Endodermal cell (in vitro differentiated cells): ENCODE results near the gene RUNDC3A. TPM values are rescaled to one million over a fixed set of nuclear protein-coding genes. Genes with fewer than 3 reads are reported as not detected.

ENCODE experiments used
- DNase-seq: peaks from one replicate; pipeline ENCODE4 v3.0.0-alpha.2; 2017
- H3K27ac ChIP-seq: 2 replicates; pipeline ENCODE4 v1.5.1; 2013; ENCODE audit warnings: mild to moderate bottlenecking, low read depth, low read length, moderate library complexity
- H3K27me3 ChIP-seq: 2 replicates; pipeline ENCODE4 v1.6.1; 2013; ENCODE audit warnings: mild to moderate bottlenecking, low read length, moderate library complexity; ENCODE audit not compliant: insufficient read depth, control insufficient read depth, poor library complexity, severe bottlenecking
- H3K36me3 ChIP-seq: 2 replicates; pipeline ENCODE4 v1.7.0; 2013; ENCODE audit warnings: mild to moderate bottlenecking, low read length, moderate library complexity; ENCODE audit not compliant: control insufficient read depth, insufficient read depth
- H3K4me1 ChIP-seq: one replicate; pipeline ENCODE4 v1.7.0; 2013; ENCODE audit warnings: low read length; ENCODE audit not compliant: control insufficient read depth, insufficient read depth
- H3K4me3 ChIP-seq: 2 replicates; pipeline ENCODE4 v1.5.1; 2013; ENCODE audit warnings: mild to moderate bottlenecking, low read length, moderate library complexity
- H3K9ac ChIP-seq: 2 replicates; pipeline ENCODE4 v1.6.1; 2013; ENCODE audit warnings: mild to moderate bottlenecking, low read length, moderate library complexity; ENCODE audit not compliant: poor library complexity, severe bottlenecking; ENCODE audit errors: extremely low read depth
- H3K9me3 ChIP-seq: 2 replicates; pipeline ENCODE4 v1.6.1; 2013; ENCODE audit warnings: mild to moderate bottlenecking, low read length, moderate library complexity; ENCODE audit not compliant: control insufficient read depth
- H3K27ac Mint-ChIP-seq: 2 replicates; pipeline ENCODE4 v1.8.0; 2020; ENCODE audit warnings: mixed read lengths
- H3K27me3 Mint-ChIP-seq: 2 replicates; pipeline ENCODE4 v1.8.0; 2021; ENCODE audit warnings: mild to moderate bottlenecking, mixed read lengths; ENCODE audit not compliant: insufficient read depth
- H3K36me3 Mint-ChIP-seq: 2 replicates; pipeline ENCODE4 v1.8.0; 2020; ENCODE audit warnings: low read depth, mixed read lengths
- H3K4me1 Mint-ChIP-seq: 2 replicates; pipeline ENCODE4 v1.8.0; 2020; ENCODE audit warnings: mixed read lengths
- H3K4me3 Mint-ChIP-seq: 2 replicates; pipeline ENCODE4 v1.8.0; 2020; ENCODE audit warnings: mild to moderate bottlenecking, moderate library complexity, mixed read lengths
- H3K9me3 Mint-ChIP-seq: 2 replicates; pipeline ENCODE4 v1.8.0; 2020; ENCODE audit warnings: mild to moderate bottlenecking, mixed read lengths
- WGBS, 2 experiments: methylation state at CpG; one replicate each; pipeline versions ENCODE4 v1.1.5 to v1.1.7; 2013; ENCODE audit warnings: missing lambda C conversion rate in 2 of 2, mixed read lengths in 1 of 2; ENCODE audit not compliant: insufficient coverage in 1 of 2, insufficient read length in 1 of 2; 5-methylcytosine and 5-hydroxymethylcytosine counted together
- total RNA-seq, 2 donors: library from RNA; stranded (reverse); fragmentation: NEBNext Ultra II Directional in 1 of 2; extraction: Animal tissue kit (Norgen Biotek cat#: 25700) in 1 of 2; gene quantifications; 2 replicates in 1 of 2; 3 replicates in 1 of 2; pipeline ENCODE4 v1.2.1, GENCODE V29; 2021
- TF ChIP-seq, protein P1 (sequence below): fragments of 200-600 bp; sonication (generic); conservative IDR thresholded peaks from 2 replicates; pipeline ENCODE4 v1.5.0; 2021; ENCODE audit warnings: antibody characterized with exemption, mild to moderate bottlenecking

Gene RUNDC3A
- total RNA-seq, 2 donors from 2014 or later = 1.0 to 2.1 TPM

DNA sequence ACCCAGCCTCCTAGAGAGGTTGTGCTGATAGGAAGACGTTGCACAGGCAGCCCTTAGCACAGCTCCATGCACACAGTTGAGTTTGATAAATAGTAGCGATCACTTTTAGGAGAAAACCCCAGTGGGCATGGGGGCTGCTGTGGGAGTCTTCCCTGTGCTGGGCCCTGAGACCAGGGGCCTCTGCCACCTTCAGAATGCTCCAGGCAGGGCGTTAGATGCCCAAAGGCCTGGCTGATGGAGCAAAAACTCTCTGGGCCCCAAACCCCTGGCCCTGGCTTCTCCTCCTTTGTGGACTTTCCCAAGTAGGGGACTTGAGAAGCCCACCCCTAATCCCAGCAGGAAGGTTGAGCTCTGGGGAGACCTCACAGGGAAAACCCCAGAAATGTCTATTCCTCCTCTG lies 26.1 kb upstream of the RUNDC3A start:
- no peak overlapping the region for H3K27ac Mint-ChIP-seq
- 89 to 92% methylated on average over 2 to 3 of the region's 3 CpGs for WGBS, 2 experiments
- TF ChIP-seq, protein P1, sequence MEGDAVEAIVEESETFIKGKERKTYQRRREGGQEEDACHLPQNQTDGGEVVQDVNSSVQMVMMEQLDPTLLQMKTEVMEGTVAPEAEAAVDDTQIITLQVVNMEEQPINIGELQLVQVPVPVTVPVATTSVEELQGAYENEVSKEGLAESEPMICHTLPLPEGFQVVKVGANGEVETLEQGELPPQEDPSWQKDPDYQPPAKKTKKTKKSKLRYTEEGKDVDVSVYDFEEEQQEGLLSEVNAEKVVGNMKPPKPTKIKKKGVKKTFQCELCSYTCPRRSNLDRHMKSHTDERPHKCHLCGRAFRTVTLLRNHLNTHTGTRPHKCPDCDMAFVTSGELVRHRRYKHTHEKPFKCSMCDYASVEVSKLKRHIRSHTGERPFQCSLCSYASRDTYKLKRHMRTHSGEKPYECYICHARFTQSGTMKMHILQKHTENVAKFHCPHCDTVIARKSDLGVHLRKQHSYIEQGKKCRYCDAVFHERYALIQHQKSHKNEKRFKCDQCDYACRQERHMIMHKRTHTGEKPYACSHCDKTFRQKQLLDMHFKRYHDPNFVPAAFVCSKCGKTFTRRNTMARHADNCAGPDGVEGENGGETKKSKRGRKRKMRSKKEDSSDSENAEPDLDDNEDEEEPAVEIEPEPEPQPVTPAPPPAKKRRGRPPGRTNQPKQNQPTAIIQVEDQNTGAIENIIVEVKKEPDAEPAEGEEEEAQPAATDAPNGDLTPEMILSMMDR = no peak

DNA sequence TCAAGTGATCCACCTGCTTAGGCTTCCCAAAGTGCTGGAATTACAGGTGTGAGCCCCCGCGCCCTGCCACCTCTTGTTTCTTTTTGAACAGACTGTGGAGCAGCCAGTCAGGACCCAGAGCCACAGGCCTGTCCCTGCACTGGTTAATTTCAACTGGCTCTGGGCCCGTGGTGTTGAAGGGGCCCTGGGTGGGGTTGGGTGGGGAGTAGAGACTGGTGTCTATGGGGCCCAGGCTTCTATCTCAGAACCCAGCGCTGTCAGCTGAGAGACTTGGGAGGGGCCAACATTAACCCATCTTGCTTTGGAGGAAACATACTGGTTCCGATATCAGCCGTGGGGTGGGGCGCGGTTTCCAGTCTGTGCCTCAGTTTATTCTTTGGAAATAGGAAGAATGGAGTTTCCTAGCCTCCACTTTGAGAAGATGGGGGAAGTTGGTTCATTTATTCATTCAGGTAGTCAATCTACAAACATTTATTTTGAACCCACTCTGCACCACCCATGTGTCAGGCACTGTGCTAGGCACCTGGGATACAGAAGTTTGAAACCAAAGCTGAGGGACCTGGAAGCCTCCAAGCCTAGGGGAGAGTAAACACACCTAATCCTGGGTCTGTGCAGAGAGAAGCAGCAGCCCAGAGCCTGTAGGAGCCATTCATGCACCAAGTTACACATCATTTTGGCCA lies 24.9 kb upstream of the RUNDC3A start:
- TF ChIP-seq, protein P1 = no peak
- H3K27me3 Mint-ChIP-seq = no peaks in the 10 kb centered on the region
- no peak for DNase-seq

More for the DNA sequence above, 26.1 kb upstream of the RUNDC3A start:
- H3K9ac ChIP-seq = no peak overlapping the region
- no peaks in the 10 kb centered on the region for H3K27me3 Mint-ChIP-seq
- no peak overlapping the region for H3K27ac ChIP-seq
- H3K36me3 ChIP-seq = no peaks in the 10 kb centered on the region
- H3K4me3 ChIP-seq = no peak overlapping the region
- H3K4me3 Mint-ChIP-seq = no peak overlapping the region
- no peaks in the 10 kb centered on the region for H3K9me3 Mint-ChIP-seq
- H3K4me1 Mint-ChIP-seq = peaks cover 10% of the 10 kb centered on the region
- no peaks in the 10 kb centered on the region for H3K4me1 ChIP-seq
- H3K9me3 ChIP-seq = no peaks in the 10 kb centered on the region
- H3K36me3 Mint-ChIP-seq = no peaks in the 10 kb centered on the region
- no peaks in the 10 kb centered on the region for H3K27me3 ChIP-seq
- no peak for DNase-seq

DNA sequence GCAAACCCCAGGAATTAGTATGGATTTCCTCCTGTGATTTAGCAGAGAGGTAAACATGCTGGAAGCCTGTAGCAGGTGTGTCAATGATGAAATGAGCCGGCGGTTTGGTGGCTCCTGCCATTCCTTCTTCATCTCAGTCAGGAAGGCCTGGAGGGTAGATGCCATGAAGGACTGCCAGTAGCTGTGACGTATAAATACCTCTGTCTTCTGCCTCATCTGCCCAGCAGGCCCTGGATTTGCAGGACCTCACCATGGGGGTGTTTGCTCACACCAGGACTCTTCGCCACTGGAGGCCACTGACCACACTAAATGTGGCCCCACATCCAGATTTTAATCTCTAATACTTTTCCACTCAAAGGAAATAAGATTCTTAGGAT lies 24.4 kb upstream of the RUNDC3A start:
- Mint-ChIP-seq H3K36me3 (no peaks in the 10 kb centered on the region), H3K4me1 (peaks cover 10% of the 10 kb centered on the region), H3K27ac (no peak overlapping the region), H3K4me3 (no peak overlapping the region), H3K9me3 (no peaks in the 10 kb centered on the region), H3K27me3 (no peaks in the 10 kb centered on the region)
- Histone ChIP-seq H3K9ac (no peak overlapping the region), H3K9me3 (no peaks in the 10 kb centered on the region), H3K4me3 (no peak overlapping the region), H3K36me3 (no peaks in the 10 kb centered on the region), H3K4me1 (no peaks in the 10 kb centered on the region), H3K27ac (no peak overlapping the region), H3K27me3 (no peaks in the 10 kb centered on the region)
- DNase-seq = no peak
- TF ChIP-seq, protein P1 = no peak
- 87 to 89% methylated on average over 3 to 4 of the region's 4 CpGs for WGBS, 2 experiments

More for the DNA sequence above, 24.9 kb upstream of the RUNDC3A start:
- Mint-ChIP-seq H3K4me1 (peaks cover 10% of the 10 kb centered on the region), H3K4me3 (no peak overlapping the region), H3K9me3 (no peaks in the 10 kb centered on the region), H3K36me3 (no peaks in the 10 kb centered on the region), H3K27ac (no peak overlapping the region)
- 90 to 100% methylated on average over 7 to 8 of the region's 8 CpGs for WGBS, 2 experiments
- H3K36me3 ChIP-seq = no peaks in the 10 kb centered on the region
- no peaks in the 10 kb centered on the region for H3K4me1 ChIP-seq
- no peaks in the 10 kb centered on the region for H3K27me3 ChIP-seq
- H3K4me3 ChIP-seq = no peak overlapping the region
- no peak overlapping the region for H3K9ac ChIP-seq
- no peaks in the 10 kb centered on the region for H3K9me3 ChIP-seq
- H3K27ac ChIP-seq = no peak overlapping the region
